Uterus (tissue), 2 donors: Measurements from ENCODE around the gene PLEKHO1.

Experiments
- POLR2A ChIP-seq, 2 donors: fragments of 450-650 bp; IDR thresholded peaks; one replicate each; pipeline ENCODE4 v1.6.1; 2016; ENCODE audit warnings: antibody characterized with exemption in 2 of 2, mild to moderate bottlenecking in 1 of 2, moderate library complexity in 1 of 2
- TF ChIP-seq, protein P1 (sequence below), 4 experiments: fragments of 200-600 bp in 2 of 4; fragments of 450-650 bp in 2 of 4; sonication (generic) in 2 of 4; IDR thresholded peaks; one replicate each; pipeline ENCODE4 v1.5.1; 2016 to 2019; ENCODE audit warnings: antibody characterized with exemption in 4 of 4, mild to moderate bottlenecking in 2 of 4, moderate library complexity in 1 of 4

DNA sequence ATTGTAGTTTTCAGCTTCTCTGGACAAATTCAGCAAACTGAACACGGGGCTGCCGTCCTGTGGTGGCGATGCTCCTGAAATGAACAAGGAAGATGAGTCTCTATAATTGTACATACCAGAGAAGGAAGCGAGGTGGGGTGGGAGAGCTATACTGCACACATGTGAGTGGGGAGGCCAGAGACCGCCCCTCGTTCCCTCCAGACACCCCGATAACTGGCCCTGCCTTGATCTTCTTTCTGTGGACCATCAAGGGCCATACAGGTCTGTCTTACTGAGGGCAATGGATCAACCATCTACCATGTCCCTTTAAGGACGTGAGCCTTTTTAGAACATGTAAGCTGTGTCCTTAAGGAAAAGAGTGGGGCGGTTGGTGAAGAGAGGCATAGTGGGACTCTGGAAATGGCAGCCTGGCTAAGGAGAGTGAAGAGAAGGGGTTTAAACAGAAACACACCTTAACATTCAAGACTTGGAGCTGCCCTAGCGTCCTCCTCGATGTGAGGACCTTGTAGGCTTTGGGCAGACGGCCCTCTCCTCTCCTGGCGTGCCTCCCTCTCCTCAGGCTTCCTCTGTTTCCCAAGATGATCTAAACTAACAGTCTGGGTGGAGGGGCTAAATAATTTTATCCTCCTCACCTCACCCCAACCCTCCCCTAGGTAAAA is 5.8 kb downstream of the PLEKHO1 start:
- TF ChIP-seq, protein P1, sequence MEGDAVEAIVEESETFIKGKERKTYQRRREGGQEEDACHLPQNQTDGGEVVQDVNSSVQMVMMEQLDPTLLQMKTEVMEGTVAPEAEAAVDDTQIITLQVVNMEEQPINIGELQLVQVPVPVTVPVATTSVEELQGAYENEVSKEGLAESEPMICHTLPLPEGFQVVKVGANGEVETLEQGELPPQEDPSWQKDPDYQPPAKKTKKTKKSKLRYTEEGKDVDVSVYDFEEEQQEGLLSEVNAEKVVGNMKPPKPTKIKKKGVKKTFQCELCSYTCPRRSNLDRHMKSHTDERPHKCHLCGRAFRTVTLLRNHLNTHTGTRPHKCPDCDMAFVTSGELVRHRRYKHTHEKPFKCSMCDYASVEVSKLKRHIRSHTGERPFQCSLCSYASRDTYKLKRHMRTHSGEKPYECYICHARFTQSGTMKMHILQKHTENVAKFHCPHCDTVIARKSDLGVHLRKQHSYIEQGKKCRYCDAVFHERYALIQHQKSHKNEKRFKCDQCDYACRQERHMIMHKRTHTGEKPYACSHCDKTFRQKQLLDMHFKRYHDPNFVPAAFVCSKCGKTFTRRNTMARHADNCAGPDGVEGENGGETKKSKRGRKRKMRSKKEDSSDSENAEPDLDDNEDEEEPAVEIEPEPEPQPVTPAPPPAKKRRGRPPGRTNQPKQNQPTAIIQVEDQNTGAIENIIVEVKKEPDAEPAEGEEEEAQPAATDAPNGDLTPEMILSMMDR (IDR thresholded peaks at IDR 0.05): no peak
- no peak for TF ChIP-seq POLR2A (IDR thresholded peaks at IDR 0.05)
